ENCODE data around the gene TTLL8. TPM values are rescaled to one million over a fixed set of nuclear protein-coding genes. Genes with fewer than 3 reads are reported as not detected.

The TTLL8 gene
- total and polyA plus RNA-seq, 2 of the 8 experiments (the other 6 are each of a cell fraction or from before 2014, with no cell fraction given) = not detected

DNA sequence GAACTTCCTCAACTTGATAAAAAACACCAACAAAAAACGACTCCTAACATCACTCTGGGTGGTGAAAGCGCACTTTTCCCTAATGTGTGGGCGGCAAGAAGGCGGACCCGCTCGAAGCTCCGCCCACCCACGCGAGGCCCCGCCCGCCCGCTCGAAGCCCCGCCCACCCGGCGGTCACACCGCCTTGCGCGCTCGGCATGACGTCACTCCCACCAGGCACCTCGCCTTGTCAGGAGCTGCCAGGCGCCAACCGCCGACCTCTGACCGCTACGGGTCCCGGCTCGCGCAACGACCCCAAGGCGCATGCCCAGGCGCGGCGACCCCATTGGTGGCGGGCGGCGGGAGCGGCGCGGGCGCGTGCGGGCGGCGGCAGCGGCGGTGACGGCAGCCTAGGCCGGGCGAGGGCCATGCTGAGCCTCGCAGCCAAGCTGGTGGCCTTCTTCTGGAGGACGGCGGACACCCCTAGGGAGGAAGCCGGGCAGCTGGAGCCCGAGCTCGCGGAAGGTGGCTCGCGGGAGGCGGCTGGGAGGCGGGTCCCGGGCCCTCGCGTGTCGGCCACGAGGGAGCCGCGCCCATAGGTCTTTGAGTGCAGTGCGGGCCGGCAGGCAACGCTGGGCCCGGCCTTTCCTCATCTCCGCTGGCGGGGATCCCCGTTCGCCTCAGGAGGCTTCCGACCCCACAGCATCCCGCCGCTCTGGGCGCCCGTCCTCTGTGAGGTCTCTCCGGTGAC, 31.7 kb upstream of the TTLL8 start, which contains the start of gene MOV10L1:
TSS of gene MOV10L1 (plus strand) at position 325 of the 730 bp plus-strand sequence. CDS start at position 408, 83 bp downstream.
- H2AFZ ChIP-seq (ENCODE audit: low read length) = no peak within 1 kb of the TSS
- no peak within 1 kb of the TSS for H3K27ac ChIP-seq (ENCODE audit: low read depth, low read length)
- H4K91ac ChIP-seq (replicated peaks; ENCODE audit: insufficient read length, low read length) = no peak within 1 kb of the TSS
- H3K4me1 ChIP-seq (replicated peaks in 1 of 4; ENCODE audit: control insufficient read depth in 3 of 4, insufficient read depth in 4 of 4, low read length in 3 of 4) = peaks cover 0 to 5% (median 4%) of the 10 kb centered on the region in 4 experiments; a peak in 5 of 7 replicates
- H3K23ac ChIP-seq (ENCODE audit: insufficient read length) = no peak within 1 kb of the TSS
- no peak within 1 kb of the TSS for H2AK5ac ChIP-seq (ENCODE audit: low read depth, low read length)
- H3K9ac ChIP-seq (replicated peaks in 1 of 4; ENCODE audit: extremely low read depth in 1 of 4, low read depth in 3 of 4, low read length in 3 of 4) = no peak within 1 kb of the TSS
- H3K14ac ChIP-seq (ENCODE audit: insufficient read length) = no peak within 1 kb of the TSS
- peaks cover 0 to 7% of the 10 kb centered on the region in 2 experiments; a peak in 1 of 4 replicates for H3K9me3 ChIP-seq (ENCODE audit: insufficient read depth in 2 of 2, low read depth in 1 of 2, low read length in 1 of 2)
- H3K36me3 ChIP-seq (ENCODE audit: control insufficient read depth in 2 of 4, insufficient read depth in 4 of 4, low read length in 3 of 4) = no peaks in the 10 kb centered on the region
- H3K23me2 ChIP-seq (ENCODE audit: low read depth, low read length) = no peaks in the 10 kb centered on the region
- H3K4me2 ChIP-seq (ENCODE audit: insufficient read depth in 1 of 2, low read depth in 2 of 2, low read length in 2 of 2) = no peak within 1 kb of the TSS
- WGBS, 2 experiments (ENCODE audit: extremely low coverage in 1 of 2, insufficient coverage in 1 of 2, insufficient read length in 1 of 2, insufficient replicate concordance in 2 of 2, low coverage in 1 of 2, low lambda C conversion rate in 2 of 2, missing lambda C conversion rate in 1 of 2) = 96% methylated on average over 44 of the region's 83 CpGs; no CpG with 5 or more reads in 1 of the 2 experiments
- H3K4me3 ChIP-seq (ENCODE audit: extremely low read depth in 1 of 4, insufficient read depth in 2 of 4, low read depth in 3 of 4, low read length in 4 of 4) = no peak within 1 kb of the TSS
- TF ChIP-seq SIX5 (IDR thresholded peaks at IDR 0.05; ENCODE audit: low read depth, low read length) = no peak
- TF ChIP-seq E2F6 (IDR thresholded peaks at IDR 0.05) = peak; percentile 84
- no peak for TF ChIP-seq JUN (IDR thresholded peaks at IDR 0.05; ENCODE audit: low read depth, low read length)
- TF ChIP-seq MAX (IDR thresholded peaks at IDR 0.05) = peak; percentile 65
- TF ChIP-seq CREB1 (IDR thresholded peaks at IDR 0.05) = 0 out of 2 replicates have a peak, but pooled peaks have one; percentile 15
- TF ChIP-seq EGR1 (IDR thresholded peaks at IDR 0.05; ENCODE audit: borderline replicate concordance, low read depth, low read length) = peak; percentile 81
- CTCF ChIA-PET (ENCODE audit: partially characterized antibody) = interaction anchor here (0.9 to 1.0 kb wide), 2 partner anchors 27 to 59 kb away, joined by 3 read pairs; no protein-coding TSS in a partner anchor
- no peak within 1 kb of the TSS for H2BK120ac ChIP-seq (replicated peaks; ENCODE audit: low read depth, low read length)
- H4K5ac ChIP-seq (ENCODE audit: insufficient read length, low read depth, low read length) = no peak within 1 kb of the TSS
- POLR2A ChIA-PET (ENCODE audit: partially characterized antibody) = no interaction called here
- H3K79me2 ChIP-seq (ENCODE audit: control insufficient read depth in 1 of 2, insufficient read depth in 2 of 2, low read length in 2 of 2) = no peaks in the 10 kb centered on the region
- DNase-seq (ENCODE audit: low read depth in 1 of 2, low spot score in 2 of 2) (no peak), FAIRE-seq (no peak)
- H2BK20ac ChIP-seq (ENCODE audit: low read length) = no peak within 1 kb of the TSS
- H2BK12ac ChIP-seq (ENCODE audit: low read depth, low read length) = no peak within 1 kb of the TSS
- H3K79me1 ChIP-seq (ENCODE audit: low read depth, low read length) = no peaks in the 10 kb centered on the region
- no peak within 1 kb of the TSS for H2BK5ac ChIP-seq (ENCODE audit: low read depth, low read length)
- H3K27me3 ChIP-seq (replicated peaks in 1 of 4; ENCODE audit: control insufficient read depth in 3 of 4, extremely low read depth in 1 of 4, insufficient read depth in 3 of 4, low read length in 3 of 4) = no peaks in the 10 kb centered on the region; a peak in 2 of 7 replicates
- peaks cover 0 to 2% of the 10 kb centered on the region in 2 experiments for H4K20me1 ChIP-seq (replicated peaks in 1 of 2; ENCODE audit: control insufficient read depth in 1 of 2, insufficient read depth in 2 of 2, low read length in 2 of 2)
- no peak within 1 kb of the TSS for H2BK15ac ChIP-seq (ENCODE audit: low read length)
- no peak within 1 kb of the TSS for H4K8ac ChIP-seq (ENCODE audit: extremely low read depth, insufficient read depth, low read length)
- H3K56ac ChIP-seq (replicated peaks; ENCODE audit: insufficient read length, low read depth, low read length) = no peak within 1 kb of the TSS
- no peak within 1 kb of the TSS for H3K4ac ChIP-seq (replicated peaks; ENCODE audit: insufficient read length, low read depth, low read length)
- no peak within 1 kb of the TSS for H3K18ac ChIP-seq (ENCODE audit: extremely low read depth, low read length)

Measured in H1 (cell line).